Fibroblast of lung (primary cell): ENCODE measurements around the gene BICRA. TPM values are rescaled to one million over a fixed set of nuclear protein-coding genes. Genes with fewer than 3 reads are reported as not detected.

ENCODE experiments used
- DNase-seq, 2 donors: peaks; one replicate each; pipeline versions ENCODE4 v3.0.0 to v3.0.0-alpha.2; 2010; ENCODE audit warnings: low read depth in 2 of 2
- H2AFZ ChIP-seq: 2 replicates; pipeline ENCODE4 v1.5.1; 2012; ENCODE audit warnings: low read length, control low read depth, inconsistent platforms
- H3K27ac ChIP-seq: 2 replicates; pipeline ENCODE4 v1.5.1; 2011; ENCODE audit warnings: low read length, control low read depth; ENCODE audit not compliant: insufficient read depth
- H3K27me3 ChIP-seq: 2 replicates; pipeline ENCODE4 v1.5.1; 2011; ENCODE audit warnings: mild to moderate bottlenecking, low read length; ENCODE audit not compliant: control insufficient read depth, insufficient read depth
- H3K36me3 ChIP-seq: 2 replicates; pipeline ENCODE4 v1.5.1; 2011; ENCODE audit warnings: low read length; ENCODE audit not compliant: control insufficient read depth, insufficient read depth
- H3K4me1 ChIP-seq: 2 replicates; pipeline ENCODE4 v1.5.1; 2011; ENCODE audit warnings: low read length; ENCODE audit not compliant: control insufficient read depth, insufficient read depth; ENCODE audit errors: extremely low read depth
- H3K4me2 ChIP-seq: 2 replicates; pipeline ENCODE4 v1.5.1; 2011; ENCODE audit warnings: low read length, control low read depth; ENCODE audit not compliant: insufficient read depth; ENCODE audit errors: extremely low read depth
- H3K4me3 ChIP-seq, 4 experiments: fragments of 200-600 bp in 1 of 4; sonication (generic) in 1 of 4; replicated peaks in 1 of 4; 2 replicates each; pipeline ENCODE4 v1.5.1; 2011 to 2016; ENCODE audit warnings: low read length in 4 of 4, low read depth in 3 of 4, mild to moderate bottlenecking in 3 of 4, control low read depth in 2 of 4, inconsistent platforms in 1 of 4, mixed read lengths in 1 of 4; ENCODE audit not compliant: insufficient read depth in 1 of 4; ENCODE audit errors: control extremely low read depth in 1 of 4
- H3K79me2 ChIP-seq: 2 replicates; pipeline ENCODE4 v1.5.1; 2012; ENCODE audit warnings: mild to moderate bottlenecking, low read length, inconsistent platforms; ENCODE audit not compliant: control insufficient read depth, insufficient read depth
- H3K9ac ChIP-seq: 2 replicates; pipeline ENCODE4 v1.5.1; 2011; ENCODE audit warnings: mild to moderate bottlenecking, low read length, control low read depth; ENCODE audit not compliant: insufficient read depth
- H3K9me3 ChIP-seq: 2 replicates; pipeline ENCODE4 v1.5.1; 2012; ENCODE audit warnings: low read depth, low read length; ENCODE audit not compliant: control insufficient read depth, insufficient read depth
- H4K20me1 ChIP-seq: 2 replicates; pipeline ENCODE4 v1.5.1; 2011; ENCODE audit warnings: low read length; ENCODE audit not compliant: control insufficient read depth, insufficient read depth; ENCODE audit errors: extremely low read depth
- CTCF ChIP-seq, 2 donors: IDR thresholded peaks in 1 of 2; conservative IDR thresholded peaks in 1 of 2; 1 replicate in 1 of 2; 2 replicates in 1 of 2; pipeline ENCODE4 v1.5.1; 2011 to 2012; ENCODE audit warnings: low read length in 2 of 2, control low read depth in 1 of 2, inconsistent platforms in 1 of 2, low read depth in 1 of 2, mild to moderate bottlenecking in 1 of 2
- EZH2 ChIP-seq: IDR thresholded peaks from 2 replicates; pipeline ENCODE4 v1.5.1; 2012; ENCODE audit warnings: low read length, control low read depth, mild to moderate bottlenecking; ENCODE audit errors: missing control alignments
- polyA plus RNA-seq, 2 donors: library from polyadenylated mRNA; depleted of rRNA in 1 of 2; stranded (reverse) in 1 of 2; unstranded in 1 of 2; fragments of >200 nt; gene quantifications; 2 replicates each; pipeline ENCODE4 v1.2.1, GENCODE V29; 2011 to 2012; ENCODE audit warnings: missing spikeins in 1 of 2
- total RNA-seq: library from RNA; depleted of rRNA; stranded (reverse); fragments of >200 nt; gene quantifications from 2 replicates; pipeline ENCODE4 v1.2.1, GENCODE V29; 2014

Gene BICRA
- total and polyA plus RNA-seq, 2 donors (not counting 1 experiment from before 2014, with no cell fraction given) = 0.44 to 3.8 TPM

GRCh38 chr19:47702671-47703070 is 93.7 kb downstream of the BICRA start:
- Histone ChIP-seq H3K27me3 (no peaks in the 10 kb centered on the region), H3K9ac (no peak overlapping the region), H3K79me2 (no peaks in the 10 kb centered on the region), H3K4me2 (no peak overlapping the region), H2AFZ (no peak overlapping the region), H3K4me3 (no peak overlapping the region), H3K9me3 (no peaks in the 10 kb centered on the region), H3K36me3 (peaks cover 20% of the 10 kb centered on the region), H3K4me1 (no peaks in the 10 kb centered on the region), H3K27ac (no peak overlapping the region), H4K20me1 (no peaks in the 10 kb centered on the region)
- no peak for TF ChIP-seq CTCF (conservative IDR thresholded peaks at IDR 0.05 in 1 of 2, IDR thresholded peaks at IDR 0.05 in 1 of 2; ENCODE audit: low read depth in 1 of 2, low read length in 2 of 2)
- no peak for TF ChIP-seq EZH2
- DNase-seq = no peak

- DNase-seq = no peak
- TF ChIP-seq CTCF (conservative IDR thresholded peaks at IDR 0.05 in 1 of 2, IDR thresholded peaks at IDR 0.05 in 1 of 2; ENCODE audit: low read depth in 1 of 2, low read length in 2 of 2) (no peak), EZH2 (no peak)
- Histone ChIP-seq H3K27me3 (no peaks in the 10 kb centered on the region), H3K79me2 (no peaks in the 10 kb centered on the region), H3K9ac (no peak overlapping the region), H3K36me3 (peaks cover 18% of the 10 kb centered on the region), H3K4me2 (no peak overlapping the region), H3K9me3 (no peaks in the 10 kb centered on the region), H3K4me3 (no peak overlapping the region), H4K20me1 (no peaks in the 10 kb centered on the region), H3K27ac (peak overlapping the region; percentile 28), H2AFZ (no peak overlapping the region), H3K4me1 (no peaks in the 10 kb centered on the region)
These were observed 94.4 kb downstream of the BICRA start for GRCh38 chr19:47703301-47703700.

- Histone ChIP-seq H3K27ac (peak overlapping the region; percentile 43), H3K9me3 (no peaks in the 10 kb centered on the region), H3K27me3 (no peaks in the 10 kb centered on the region), H3K4me2 (no peak overlapping the region), H4K20me1 (no peaks in the 10 kb centered on the region), H2AFZ (no peak overlapping the region), H3K79me2 (no peaks in the 10 kb centered on the region), H3K4me3 (no peak overlapping the region), H3K36me3 (peaks cover 13% of the 10 kb centered on the region), H3K9ac (no peak overlapping the region), H3K4me1 (no peaks in the 10 kb centered on the region)
- TF ChIP-seq EZH2 (no peak), CTCF (conservative IDR thresholded peaks at IDR 0.05 in 1 of 2, IDR thresholded peaks at IDR 0.05 in 1 of 2; ENCODE audit: low read depth in 1 of 2, low read length in 2 of 2) (no peak)
- peak; percentile 91 to 94 for DNase-seq
These were observed 95.1 kb downstream of the BICRA start for GRCh38 chr19:47704024-47704423.
